Transverse colon (tissue), 4 donors: Measurements from ENCODE around the gene UTRN.

Source experiments
- EP300 ChIP-seq: sonication (generic); formaldehyde crosslinking; IDR thresholded peaks from one replicate; pipeline ENCODE4 v1.6.1; 2017; ENCODE audit warnings: antibody characterized with exemption, low read depth
- POLR2A ChIP-seq: fragments of 450-650 bp; IDR thresholded peaks from one replicate; pipeline ENCODE4 v1.6.1; 2016; ENCODE audit warnings: antibody characterized with exemption, mild to moderate bottlenecking, moderate library complexity
- POLR2AphosphoS5 ChIP-seq, 3 donors: sonication (generic); formaldehyde crosslinking; IDR thresholded peaks; one replicate each; pipeline ENCODE4 v1.6.1; 2016; ENCODE audit warnings: antibody characterized with exemption in 3 of 3
- TF ChIP-seq, protein P1 (sequence below), 5 experiments: fragments of 200-600 bp in 3 of 5; fragments of 450-650 bp in 2 of 5; sonication (generic) in 3 of 5; IDR thresholded peaks; 1 replicate in 2 of 5; 2 replicates in 3 of 5; pipeline ENCODE4 v1.5.1; 2016 to 2017; ENCODE audit warnings: antibody characterized with exemption in 5 of 5, inconsistent platforms in 3 of 5, mild to moderate bottlenecking in 2 of 5, moderate library complexity in 1 of 5

DNA sequence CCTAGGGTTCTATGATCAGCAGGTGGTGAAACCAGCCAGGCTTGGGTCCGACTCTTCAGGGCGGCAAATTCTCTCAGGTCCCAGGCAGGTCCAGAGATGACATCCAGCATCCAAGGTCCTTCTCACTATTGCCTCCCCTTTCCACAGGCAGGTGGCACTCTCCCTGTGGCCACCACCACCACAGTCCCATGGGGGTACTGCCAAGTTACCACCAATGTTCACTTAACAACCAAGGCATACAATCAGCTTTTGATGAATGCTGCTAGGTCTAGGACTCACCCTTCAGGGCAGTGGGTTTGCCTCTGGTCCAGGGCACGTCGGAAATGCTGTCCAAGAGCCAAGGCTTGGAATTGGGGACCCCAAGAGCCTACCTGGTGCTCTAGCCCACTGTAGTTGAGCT is 40.4 kb upstream of the UTRN start:
- TF ChIP-seq, protein P1, sequence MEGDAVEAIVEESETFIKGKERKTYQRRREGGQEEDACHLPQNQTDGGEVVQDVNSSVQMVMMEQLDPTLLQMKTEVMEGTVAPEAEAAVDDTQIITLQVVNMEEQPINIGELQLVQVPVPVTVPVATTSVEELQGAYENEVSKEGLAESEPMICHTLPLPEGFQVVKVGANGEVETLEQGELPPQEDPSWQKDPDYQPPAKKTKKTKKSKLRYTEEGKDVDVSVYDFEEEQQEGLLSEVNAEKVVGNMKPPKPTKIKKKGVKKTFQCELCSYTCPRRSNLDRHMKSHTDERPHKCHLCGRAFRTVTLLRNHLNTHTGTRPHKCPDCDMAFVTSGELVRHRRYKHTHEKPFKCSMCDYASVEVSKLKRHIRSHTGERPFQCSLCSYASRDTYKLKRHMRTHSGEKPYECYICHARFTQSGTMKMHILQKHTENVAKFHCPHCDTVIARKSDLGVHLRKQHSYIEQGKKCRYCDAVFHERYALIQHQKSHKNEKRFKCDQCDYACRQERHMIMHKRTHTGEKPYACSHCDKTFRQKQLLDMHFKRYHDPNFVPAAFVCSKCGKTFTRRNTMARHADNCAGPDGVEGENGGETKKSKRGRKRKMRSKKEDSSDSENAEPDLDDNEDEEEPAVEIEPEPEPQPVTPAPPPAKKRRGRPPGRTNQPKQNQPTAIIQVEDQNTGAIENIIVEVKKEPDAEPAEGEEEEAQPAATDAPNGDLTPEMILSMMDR (IDR thresholded peaks at IDR 0.05) = no peak
- no peak for TF ChIP-seq POLR2A
- no peak for TF ChIP-seq POLR2AphosphoS5 (IDR thresholded peaks at IDR 0.05)
- no peak for TF ChIP-seq EP300
